Measurements from ENCODE around the gene SHANK2. TPM values are rescaled to one million over a fixed set of nuclear protein-coding genes. Genes with fewer than 3 reads are reported as not detected.

SHANK2 gene
- total RNA-seq, 1 donor from 2014 or later = 10.9 TPM

- no peak for TF ChIP-seq CTCF (conservative IDR thresholded peaks at IDR 0.05; ENCODE audit: low read depth, low read length)
- no peak overlapping the region for H3K4me3 ChIP-seq (ENCODE audit: low read depth, low read length)
- DNase-seq (ENCODE audit: low read depth) = no peak
Observed at GRCh38 chr11:71282581-71283351, 30.4 kb upstream of the SHANK2 start.

- no peak for TF ChIP-seq CTCF (conservative IDR thresholded peaks at IDR 0.05; ENCODE audit: low read depth, low read length)
- no peak overlapping the region for H3K4me3 ChIP-seq (ENCODE audit: low read depth, low read length)
- DNase-seq (ENCODE audit: low read depth) = no peak
Observed at GRCh38 chr11:71281831-71282230, 29.5 kb upstream of the SHANK2 start.

GRCh38 chr11:71281204-71281603 is 28.8 kb upstream of the SHANK2 start:
- H3K4me3 ChIP-seq (ENCODE audit: low read depth, low read length) = no peak overlapping the region
- TF ChIP-seq CTCF (conservative IDR thresholded peaks at IDR 0.05; ENCODE audit: low read depth, low read length) = no peak
- DNase-seq (ENCODE audit: low read depth) = no peak

GRCh38 chr11:71279916-71280645 is 27.7 kb upstream of the SHANK2 start:
- H3K4me3 ChIP-seq (ENCODE audit: low read depth, low read length) = no peak overlapping the region
- TF ChIP-seq CTCF (conservative IDR thresholded peaks at IDR 0.05; ENCODE audit: low read depth, low read length) = no peak
- DNase-seq (ENCODE audit: low read depth) = no peak

- no peak overlapping the region for H3K4me3 ChIP-seq (ENCODE audit: low read depth, low read length)
- TF ChIP-seq CTCF (conservative IDR thresholded peaks at IDR 0.05; ENCODE audit: low read depth, low read length) = no peak
- DNase-seq (ENCODE audit: low read depth) = no peak
Observed at GRCh38 chr11:71272161-71272560, 19.8 kb upstream of the SHANK2 start.

GRCh38 chr11:71269603-71270511 is 17.5 kb upstream of the SHANK2 start:
- TF ChIP-seq CTCF (conservative IDR thresholded peaks at IDR 0.05; ENCODE audit: low read depth, low read length) = no peak
- H3K4me3 ChIP-seq (ENCODE audit: low read depth, low read length) = no peak overlapping the region
- DNase-seq (ENCODE audit: low read depth) = no peak
